NCI-H82 treated with DMSO at 0.1 percent for 48 hours (cell line): Measurements from ENCODE around the gene EDA.
A peak's percentile ranks its signal among the peaks of the same experiment; 100 is the strongest.
"Not testable (repeated sequence)": the region's sequence is repeated elsewhere in the genome, so short reads cannot be mapped to it uniquely, and the experiment has no call there.

Experiments used
- DNase-seq: peaks from one replicate; lab custom pipeline; 2025; ENCODE audit not compliant: unreplicated experiment; lab: John Stamatoyannopoulos, UW

Gene EDA

DNA sequence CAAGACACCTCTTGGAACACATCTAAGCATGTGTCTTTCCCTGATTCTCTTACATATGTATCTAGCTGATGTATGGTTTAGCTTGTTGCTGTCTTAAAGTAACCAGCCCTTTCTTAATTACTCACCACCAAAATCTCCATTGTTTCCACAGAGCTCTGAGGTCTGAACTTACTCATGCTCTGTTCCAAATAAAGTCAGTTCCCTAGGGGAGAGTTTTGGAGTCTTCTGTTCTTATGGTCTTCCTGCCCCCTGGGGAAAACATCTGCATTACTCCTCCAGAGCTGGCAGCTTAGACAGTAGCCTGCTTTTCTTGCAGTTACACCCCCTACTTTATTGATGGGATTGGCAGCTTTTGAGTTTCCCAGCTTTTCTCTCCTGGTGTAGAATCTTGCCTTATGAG, 125.8 kb downstream of the EDA start:
- no peak for DNase-seq

GRCh38 chrX:69746051-69746450, 130.1 kb downstream of the EDA start:
- DNase-seq = no peak

GRCh38 chrX:69748055-69748454, 132.1 kb downstream of the EDA start:
- DNase-seq = no peak

GRCh38 chrX:69759921-69760625, 144.2 kb downstream of the EDA start:
- no peak for DNase-seq

DNA sequence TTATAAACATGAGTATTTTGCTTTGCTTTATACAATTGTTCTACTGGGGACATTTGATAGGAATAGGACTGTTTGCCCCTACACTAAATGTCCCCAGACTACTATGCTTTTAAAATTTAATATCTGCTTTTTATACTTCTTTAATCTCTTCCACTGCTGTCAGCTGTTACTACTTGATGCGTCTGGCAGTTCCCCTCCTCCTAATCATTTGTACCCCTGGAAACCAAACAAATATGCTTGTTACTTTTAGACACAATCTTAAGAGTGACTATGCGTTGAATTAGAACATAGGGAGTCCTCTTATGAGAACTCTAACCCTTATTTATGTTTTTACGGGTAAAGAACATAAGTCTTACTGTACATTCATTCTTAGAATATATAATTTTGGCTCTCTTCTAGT, 145.7 kb downstream of the EDA start:
- no peak for DNase-seq

GRCh38 chrX:69762340-69762739, 146.4 kb downstream of the EDA start:
- DNase-seq = no peak

- DNase-seq = no peak
Measured at GRCh38 chrX:69793260-69793935, 177.5 kb downstream of the EDA start.

DNA sequence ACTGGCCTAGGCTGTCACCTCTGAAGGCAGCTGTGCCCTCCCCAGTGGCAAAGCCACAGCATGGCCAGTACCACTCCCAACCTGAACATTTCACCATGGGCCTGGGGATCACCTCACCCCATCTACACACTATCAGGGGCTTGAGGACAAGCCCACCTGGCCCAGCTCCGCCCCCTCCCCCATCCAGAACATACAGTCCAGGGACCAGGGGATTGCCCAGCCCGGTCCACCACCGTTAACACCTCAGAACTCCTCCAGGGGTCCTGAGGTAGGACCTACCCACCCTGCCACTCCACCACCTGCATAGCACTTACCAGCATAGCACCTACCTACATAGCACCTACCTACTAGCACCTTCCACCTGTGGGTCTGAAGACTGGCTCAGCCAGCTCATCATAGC, 179.8 kb downstream of the EDA start:
- no peak for DNase-seq

DNA sequence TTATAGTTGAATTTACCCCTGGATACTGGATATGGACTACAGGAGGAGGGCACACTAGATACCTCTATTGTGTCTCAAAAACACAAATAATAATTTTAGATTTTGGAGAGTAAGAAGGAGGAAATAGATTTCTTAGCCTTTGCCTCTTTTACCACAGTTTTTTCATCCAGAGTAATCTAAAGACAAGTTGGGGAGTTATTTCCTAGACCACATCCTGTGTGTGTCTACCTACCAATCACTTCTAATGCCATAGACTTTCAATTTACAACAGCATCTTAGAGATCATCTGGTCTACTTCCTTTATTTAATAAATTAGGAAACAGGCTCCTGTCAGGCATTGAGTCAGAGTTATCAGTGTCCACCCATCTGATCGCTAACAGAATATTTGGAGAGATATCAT, 191.5 kb downstream of the EDA start:
- no peak for DNase-seq

GRCh38 chrX:69808375-69808774, 192.5 kb downstream of the EDA start:
- DNase-seq = no peak

GRCh38 chrX:69813677-69814076, 197.8 kb downstream of the EDA start:
- no peak for DNase-seq

DNA sequence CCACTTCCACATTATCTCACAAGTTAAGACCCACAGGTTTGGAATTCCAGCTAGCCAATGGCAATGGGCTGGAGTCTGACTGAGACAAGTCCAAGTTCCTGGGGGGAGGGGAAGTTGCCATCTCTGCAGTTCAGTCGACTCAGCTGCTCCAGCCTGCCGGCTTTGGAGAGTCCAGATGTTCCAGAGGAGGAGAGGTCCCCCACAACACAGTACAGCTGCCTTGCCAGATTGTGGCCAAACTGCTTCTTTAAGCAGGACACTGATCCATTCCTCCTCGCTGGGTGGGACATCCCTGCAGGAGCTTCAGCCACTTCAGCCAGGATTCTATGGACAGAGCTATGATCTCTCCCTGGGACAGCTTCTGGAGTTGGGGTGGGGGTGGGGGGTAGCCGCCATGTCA, 199.2 kb downstream of the EDA start:
- DNase-seq = no peak

DNA sequence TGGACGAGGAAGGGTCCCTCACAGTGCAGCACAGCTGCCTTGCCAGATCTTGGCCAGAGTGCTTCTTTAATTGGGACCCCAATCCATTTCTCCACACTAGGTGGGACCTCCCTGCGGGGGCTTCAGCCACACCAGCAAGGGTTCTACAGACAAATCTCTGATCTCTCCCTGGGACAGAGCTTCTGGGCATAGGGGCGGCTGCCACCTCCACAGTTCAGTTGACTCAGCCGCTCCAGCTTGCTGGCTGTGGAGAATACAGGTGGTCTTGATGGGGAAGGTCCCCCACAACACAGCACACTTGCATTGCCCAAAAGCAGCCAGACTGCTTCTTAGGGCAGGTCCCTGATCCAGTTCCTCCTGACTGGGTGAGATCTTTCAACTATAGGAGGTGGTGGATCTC, 199.6 kb downstream of the EDA start:
- no peak for DNase-seq

GRCh38 chrX:69844636-69845035, 228.7 kb downstream of the EDA start:
- DNase-seq = no peak

- DNase-seq = not testable (repeated sequence)
Measured at GRCh38 chrX:69859999-69860398, 244.1 kb downstream of the EDA start.

DNA sequence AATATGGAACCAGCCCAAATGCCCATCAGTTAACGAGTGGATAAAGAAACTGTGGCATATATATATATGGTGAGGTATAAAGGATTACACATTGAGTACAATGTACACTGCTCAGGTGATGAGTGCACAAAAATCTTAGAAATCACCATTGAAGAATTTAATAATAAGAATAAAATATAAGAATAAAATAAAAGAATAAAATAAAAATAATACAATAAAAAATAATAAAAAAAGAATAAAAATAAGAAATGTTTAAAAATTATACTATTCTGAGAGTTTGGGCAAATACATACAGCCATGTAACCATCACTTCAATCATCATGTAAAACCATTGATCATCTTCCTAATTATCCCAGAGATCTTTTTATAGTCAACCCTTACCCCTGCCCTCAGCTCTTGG, 260.3 kb downstream of the EDA start:
- no peak for DNase-seq

DNA sequence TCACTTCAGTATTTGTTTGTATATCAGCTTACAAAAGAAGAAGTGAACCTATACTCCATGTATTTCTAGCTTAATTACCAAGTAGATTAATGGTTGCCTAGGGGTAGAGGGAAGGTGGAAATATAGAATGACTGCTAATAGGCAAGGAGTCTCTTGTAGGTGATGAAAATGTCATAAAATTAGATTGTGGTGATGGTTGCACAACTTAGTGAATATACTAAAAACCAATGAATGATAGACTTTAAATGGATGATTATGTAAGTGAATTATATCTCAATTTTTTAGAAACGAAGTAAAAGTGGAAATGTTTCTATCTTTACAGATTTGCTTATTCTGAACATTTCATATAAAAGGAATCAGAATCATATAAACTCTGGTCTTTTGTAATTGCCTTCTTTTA, 268.3 kb downstream of the EDA start:
- DNase-seq = no peak

DNA sequence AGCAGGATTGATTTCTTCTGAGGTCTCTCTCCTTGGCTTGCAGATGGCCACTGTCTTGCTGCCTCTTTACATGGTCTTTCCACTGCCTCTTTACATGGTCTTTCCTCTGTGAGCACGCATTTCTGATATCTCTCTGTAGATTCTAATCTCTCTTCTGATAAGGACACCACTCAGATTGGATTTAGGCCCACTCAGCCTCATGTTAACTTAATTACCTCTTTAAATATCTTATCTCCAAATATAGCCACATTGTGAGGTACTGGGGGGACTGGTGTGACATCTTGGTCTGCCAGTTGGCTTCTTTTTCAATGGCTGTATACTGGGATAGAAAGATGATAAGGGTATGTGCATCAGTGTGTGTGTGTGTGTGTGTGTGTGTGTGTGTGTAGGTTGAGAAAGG, 280.1 kb downstream of the EDA start:
- DNase-seq = peak; percentile 78

- DNase-seq = no peak
Measured at GRCh38 chrX:69900491-69900890, 284.6 kb downstream of the EDA start.

DNA sequence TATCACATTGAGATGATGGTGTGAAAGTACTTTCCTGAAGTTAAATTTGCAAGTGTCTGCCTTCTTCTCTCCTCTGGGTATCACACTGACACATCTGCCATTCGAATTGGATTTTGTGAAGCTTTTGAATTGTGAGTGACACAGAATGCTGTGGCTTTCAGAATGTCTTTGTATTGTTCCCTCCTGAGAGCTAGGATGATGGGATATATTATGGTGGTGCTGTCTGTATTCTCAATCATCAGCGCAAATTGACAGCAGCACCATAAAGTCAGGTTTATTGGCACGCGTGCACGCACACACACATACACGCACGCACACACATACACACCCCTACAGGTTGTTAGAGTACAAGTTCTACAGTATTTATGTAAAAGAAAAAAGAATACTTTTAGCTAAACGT, 290.5 kb downstream of the EDA start:
- DNase-seq = no peak

- no peak for DNase-seq
Measured at GRCh38 chrX:69914781-69915180, 298.9 kb downstream of the EDA start.

- no peak for DNase-seq
Measured at GRCh38 chrX:69919749-69920148, 303.8 kb downstream of the EDA start.

- peak; percentile 21 for DNase-seq
Measured at GRCh38 chrX:69932323-69932722, 316.4 kb downstream of the EDA start.
